Stimulated activated CD4-positive, alpha-beta T cell treated with anti-CD3 and anti-CD28 coated beads, Interleukin-1b, Interleukin-23, amount 100 ng/mL, for 1 hour (primary cell): ENCODE measurements around the gene SLC5A10.
"Not testable (repeated sequence)": the region's sequence is repeated elsewhere in the genome, so short reads cannot be mapped to it uniquely, and the experiment has no call there.

Experiments
- DNase-seq, 2 donors: peaks; one replicate each; pipeline ENCODE4 v3.0.0-alpha.2; 2020; ENCODE audit warnings: low read depth in 2 of 2

The SLC5A10 gene

GRCh38 chr17:18951941-18952842, at the start of gene SLC5A10:
Gene SLC5A10 (plus strand): TSS chr17:18952165. CDS start chr17:18952206, 41 bp downstream.
- DNase-seq = no peak

DNA sequence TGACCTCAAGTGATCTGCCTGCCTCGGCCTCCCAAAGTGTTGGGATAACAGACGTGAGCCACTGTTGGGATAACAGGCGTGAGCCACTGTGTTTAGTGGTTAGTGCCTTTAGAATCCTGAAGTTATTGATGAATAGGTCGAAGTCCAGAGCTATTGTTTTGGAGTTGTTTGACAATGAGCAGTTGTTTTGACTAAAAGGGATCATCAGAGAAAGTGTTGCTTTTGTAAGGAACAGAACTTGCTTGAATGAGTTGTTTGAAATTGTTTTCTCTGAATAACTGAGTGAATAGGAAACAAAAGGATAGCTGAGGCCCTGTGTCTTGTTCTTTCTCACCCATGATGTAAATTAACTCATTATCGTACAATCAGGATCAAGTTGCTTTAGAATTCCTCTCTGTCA, 47.5 kb upstream of the SLC5A10 start:
- no peak for DNase-seq

DNA sequence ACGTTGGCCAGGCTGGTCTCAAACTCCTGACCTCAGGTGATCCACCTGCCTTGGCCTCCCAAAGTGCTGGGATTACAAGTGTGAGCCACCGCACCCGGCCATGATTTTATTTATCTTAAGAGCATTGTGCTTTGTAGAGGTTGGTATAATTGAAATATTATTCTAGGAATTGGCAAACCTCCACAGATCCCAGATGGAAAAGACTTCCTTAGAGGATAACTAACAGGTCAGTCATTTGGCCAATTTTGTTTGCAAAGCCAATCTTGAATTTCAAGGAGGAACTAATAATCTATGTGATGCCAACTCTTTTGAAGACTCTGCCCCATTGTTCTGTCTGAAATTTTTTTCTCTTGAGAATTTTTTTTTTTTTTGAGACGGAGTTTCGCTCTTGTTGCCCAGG, 46.7 kb upstream of the SLC5A10 start:
- DNase-seq = no peak

GRCh38 chr17:18910326-18910725, 41.6 kb upstream of the SLC5A10 start:
- no peak for DNase-seq

DNA sequence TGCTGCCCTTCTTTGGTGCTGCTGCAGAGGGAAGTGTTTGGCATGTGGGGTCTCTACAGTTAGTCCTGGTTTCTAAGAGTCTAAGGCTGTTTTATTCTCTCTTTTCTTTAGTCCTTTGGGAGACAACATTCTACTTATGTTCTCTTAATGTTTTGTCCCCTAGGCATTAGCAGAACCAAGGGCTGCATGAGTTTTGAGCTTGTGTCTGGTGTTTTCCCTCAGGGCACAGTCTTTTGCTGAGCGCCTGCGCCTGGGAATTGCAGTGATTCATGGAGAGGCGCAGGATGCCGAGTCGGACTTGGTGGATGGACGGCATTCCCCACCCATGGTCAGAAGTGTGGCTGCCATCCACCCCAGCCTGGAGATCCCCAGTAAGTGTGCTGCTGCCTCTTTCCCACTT, 41.1 kb upstream of the SLC5A10 start:
- DNase-seq = no peak

DNA sequence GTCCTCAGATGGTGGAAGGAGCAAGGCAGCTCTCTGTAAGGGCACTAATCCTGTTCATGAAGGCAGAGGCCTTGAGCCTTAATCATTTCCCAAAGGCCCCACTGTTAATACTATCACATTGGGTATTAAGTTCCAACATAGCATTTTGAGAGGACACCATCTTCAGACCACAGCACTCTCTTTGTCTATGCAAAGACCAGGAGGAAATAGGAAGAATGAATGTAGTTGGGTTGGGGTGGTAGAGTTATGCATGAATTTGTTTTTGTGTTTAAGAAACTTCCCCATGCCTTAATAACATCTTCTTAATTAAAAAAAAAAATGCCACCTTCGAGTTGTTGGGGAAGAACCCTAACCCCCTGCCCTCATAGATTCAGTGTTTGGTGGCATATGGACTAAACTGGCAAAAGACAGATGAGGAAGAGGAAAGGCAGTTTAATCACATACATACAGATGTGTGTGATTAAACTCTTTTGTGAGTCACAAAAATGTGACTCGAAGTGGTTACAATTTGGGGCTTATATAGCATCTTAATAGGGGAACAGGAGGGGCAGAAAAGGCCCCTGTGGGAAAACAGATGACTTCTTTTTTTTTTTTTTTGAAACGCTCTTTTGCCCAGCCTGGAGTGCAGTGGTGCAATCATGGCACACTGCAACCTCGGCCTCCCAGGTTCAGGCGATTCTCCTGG, 35.0 kb upstream of the SLC5A10 start:
- no peak for DNase-seq

GRCh38 chr17:18917506-18918032, 34.4 kb upstream of the SLC5A10 start:
- no peak for DNase-seq

DNA sequence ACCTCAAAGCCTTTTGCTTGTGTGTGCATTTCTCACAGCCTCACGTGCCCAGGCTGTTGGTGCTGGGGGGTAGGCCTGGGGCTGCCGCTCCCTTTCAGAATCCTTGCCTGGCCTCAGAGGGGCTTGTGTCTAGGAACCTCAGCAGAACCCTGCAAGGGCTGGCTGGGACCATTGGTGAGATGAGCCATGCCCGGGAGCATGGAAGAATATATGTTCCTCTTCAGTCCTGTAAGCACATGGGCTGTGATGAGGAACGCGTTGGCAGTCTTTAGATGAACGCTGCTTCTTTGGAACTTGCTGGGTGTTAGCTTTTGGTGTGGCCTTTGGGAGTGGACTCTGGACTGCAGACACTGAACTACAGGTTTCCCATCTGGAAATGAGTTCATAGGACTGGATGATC, 32.0 kb upstream of the SLC5A10 start:
- no peak for DNase-seq

GRCh38 chr17:18920911-18921441, 31.0 kb upstream of the SLC5A10 start:
- DNase-seq = no peak

DNA sequence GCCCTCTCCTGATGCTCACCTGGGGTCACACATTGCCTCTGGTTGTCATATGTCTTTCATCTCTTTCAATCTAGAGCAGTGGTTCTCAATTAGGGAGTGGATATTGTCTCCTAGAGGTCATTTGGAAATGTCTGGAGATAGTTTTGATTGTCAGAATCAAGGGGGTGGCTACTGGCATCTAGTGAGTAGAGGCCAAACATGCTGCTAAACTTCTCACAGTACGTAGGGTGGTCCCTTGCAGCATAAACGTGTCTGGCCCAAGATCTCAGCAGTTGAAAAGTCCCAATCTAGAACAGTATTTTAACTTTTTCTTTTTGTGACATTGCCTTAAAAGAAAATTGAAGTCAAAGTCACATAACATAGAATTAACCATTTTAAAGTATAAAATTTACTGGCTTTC, 30.5 kb upstream of the SLC5A10 start:
- DNase-seq = no peak

GRCh38 chr17:18921912-18922451, 30.0 kb upstream of the SLC5A10 start:
- no peak for DNase-seq

GRCh38 chr17:18922596-18922995, 29.4 kb upstream of the SLC5A10 start:
- DNase-seq = not testable (repeated sequence)

DNA sequence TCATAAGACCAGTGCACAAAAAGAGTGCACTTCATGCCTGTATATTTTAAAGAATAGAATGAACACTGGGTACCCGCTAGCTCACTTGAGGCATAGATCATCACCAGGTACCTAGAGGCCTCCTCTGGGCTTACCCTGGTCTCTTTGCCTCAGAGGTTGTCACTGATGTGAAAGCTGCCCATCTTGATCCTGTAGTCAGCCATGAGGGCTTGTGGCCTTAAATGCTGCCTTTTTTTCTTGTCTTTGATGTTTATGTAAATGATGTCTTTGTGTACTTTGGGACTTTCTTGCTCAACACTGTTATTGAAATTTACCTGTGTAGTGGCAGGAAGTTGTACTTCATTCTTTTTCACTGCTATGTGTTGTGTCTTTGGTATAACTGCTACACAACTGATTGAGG, 26.8 kb upstream of the SLC5A10 start:
- DNase-seq = no peak

- no peak for DNase-seq
Measured at GRCh38 chr17:18928628-18929125, 23.3 kb upstream of the SLC5A10 start.

- no peak for DNase-seq
Measured at GRCh38 chr17:18932360-18933055, 19.5 kb upstream of the SLC5A10 start.

GRCh38 chr17:18933102-18934058, 18.6 kb upstream of the SLC5A10 start:
- no peak for DNase-seq

- DNase-seq = no peak
Measured at GRCh38 chr17:18937981-18938691, 13.8 kb upstream of the SLC5A10 start.

DNA sequence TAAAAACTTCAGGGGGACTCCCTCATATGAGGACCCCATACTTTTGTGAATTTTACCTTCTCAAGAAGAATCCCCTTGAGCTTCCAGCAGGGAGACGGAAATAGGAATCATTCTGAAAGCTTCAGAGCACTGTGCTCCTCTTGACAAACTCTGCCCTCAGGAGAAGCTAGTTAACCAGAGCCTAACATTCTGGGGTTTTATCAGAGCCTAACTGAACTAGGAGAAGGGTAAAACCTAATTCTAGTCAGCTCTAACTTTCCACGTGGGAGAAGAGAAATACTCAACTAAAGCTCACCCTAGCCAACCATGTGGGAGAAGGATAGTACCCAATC, 13.3 kb upstream of the SLC5A10 start:
- DNase-seq = no peak

DNA sequence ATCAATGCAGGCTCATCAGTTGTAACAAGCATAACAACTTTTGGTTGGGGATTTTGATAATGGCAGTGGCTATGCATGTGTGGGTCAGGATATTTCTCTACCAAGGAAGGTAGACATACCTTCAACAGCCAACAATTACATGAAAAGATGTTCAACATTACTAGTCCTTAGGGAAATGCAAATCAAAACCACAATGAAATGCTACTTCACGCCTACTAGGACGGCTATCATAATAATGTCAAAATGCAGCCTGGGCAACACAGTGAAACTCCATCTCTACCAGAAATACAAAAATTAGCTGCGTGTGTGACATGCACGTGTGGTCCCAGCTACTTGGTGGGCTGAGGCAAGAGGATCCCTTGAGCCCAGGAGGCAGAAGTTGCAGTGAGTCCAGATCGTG, 7.3 kb upstream of the SLC5A10 start:
- DNase-seq = no peak

GRCh38 chr17:18946536-18946935, 5.4 kb upstream of the SLC5A10 start:
- no peak for DNase-seq
